NCI-H226 (cell line): Measurements from ENCODE around the gene BDKRB2.
"Not testable (repeated sequence)": the region's sequence is repeated elsewhere in the genome, so short reads cannot be mapped to it uniquely, and the experiment has no call there.

Experiments
- DNase-seq: peaks from one replicate; pipeline ENCODE4 v3.0.0-alpha.2; 2015

The BDKRB2 gene

DNA sequence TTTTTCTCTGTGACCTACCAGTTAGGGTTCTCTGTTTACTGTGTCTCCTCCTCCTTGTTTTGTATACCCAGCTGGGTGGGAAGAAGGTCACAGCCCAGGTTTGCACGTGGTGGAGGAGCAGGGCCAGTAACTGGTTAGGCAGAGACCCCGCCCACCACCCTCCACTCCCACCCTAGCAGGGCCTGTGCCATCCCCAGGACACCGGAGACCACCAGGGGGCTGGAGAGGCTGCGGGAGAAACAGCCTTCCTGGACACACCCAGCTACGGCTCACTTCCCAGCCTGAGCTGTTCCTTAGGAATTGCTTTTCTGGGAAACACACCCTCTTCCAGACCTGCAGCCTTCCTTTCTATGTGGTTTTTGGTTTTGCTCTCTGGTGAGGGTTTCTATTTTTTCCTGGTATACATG lies 21.1 kb downstream of the BDKRB2 start:
- peak; percentile 90 for DNase-seq

DNA sequence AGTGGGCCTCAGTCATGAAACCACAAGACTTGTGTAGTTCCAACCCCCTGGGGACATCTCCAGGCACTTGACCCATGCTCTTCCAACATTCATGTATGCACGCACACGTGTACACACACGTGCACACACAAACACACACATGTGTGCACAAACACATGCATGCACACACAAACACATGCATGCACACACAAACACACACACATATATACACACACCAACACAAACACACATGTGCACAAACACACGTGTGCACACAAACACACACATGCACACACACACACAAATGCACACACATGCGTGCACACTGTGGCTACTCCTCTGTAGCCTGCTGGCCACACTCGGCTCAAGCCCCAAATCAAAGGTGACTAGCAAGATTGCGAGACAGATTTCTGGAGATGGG lies 22.8 kb downstream of the BDKRB2 start:
- DNase-seq, result no peak

DNA sequence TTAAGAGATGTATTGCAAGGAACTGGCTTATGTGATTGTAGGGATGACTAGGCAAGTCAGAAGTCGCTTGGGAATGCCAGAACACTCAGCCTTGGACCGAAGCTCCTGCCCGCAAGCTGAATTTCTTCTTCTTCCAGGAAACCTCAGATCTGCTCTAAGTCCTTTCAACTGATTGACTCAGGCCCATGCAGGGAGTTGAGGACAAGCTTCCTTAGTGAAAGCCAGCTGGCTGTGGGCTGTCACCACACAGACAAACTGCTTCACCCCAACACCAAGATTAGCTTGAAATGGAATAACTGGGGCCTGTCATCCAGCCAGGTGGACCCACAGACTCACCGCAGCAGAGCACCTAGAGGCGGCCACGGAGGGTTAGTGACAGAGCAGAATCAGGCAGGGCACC lies 24.7 kb downstream of the BDKRB2 start:
- DNase-seq, result no peak

DNA sequence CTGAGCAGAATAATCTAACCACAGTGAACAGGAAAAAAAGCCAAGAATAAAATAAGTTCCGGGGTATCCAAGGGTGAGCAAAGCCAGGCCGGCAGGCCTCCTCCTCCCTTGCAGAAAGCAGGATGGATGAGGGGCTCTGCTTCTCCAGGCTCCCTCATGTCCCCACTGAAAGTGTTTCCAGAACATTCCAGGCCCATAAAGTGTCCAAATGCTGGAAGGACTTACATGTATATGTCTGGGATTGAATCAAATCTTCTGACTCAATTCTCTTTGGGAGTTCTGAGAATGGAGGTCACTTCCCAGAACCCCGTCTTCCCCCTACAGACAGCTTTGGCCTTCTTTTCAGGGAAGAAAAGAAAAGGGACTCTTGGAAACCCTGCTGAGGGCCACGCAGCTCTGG lies 26.4 kb downstream of the BDKRB2 start:
- DNase-seq, result no peak

DNA sequence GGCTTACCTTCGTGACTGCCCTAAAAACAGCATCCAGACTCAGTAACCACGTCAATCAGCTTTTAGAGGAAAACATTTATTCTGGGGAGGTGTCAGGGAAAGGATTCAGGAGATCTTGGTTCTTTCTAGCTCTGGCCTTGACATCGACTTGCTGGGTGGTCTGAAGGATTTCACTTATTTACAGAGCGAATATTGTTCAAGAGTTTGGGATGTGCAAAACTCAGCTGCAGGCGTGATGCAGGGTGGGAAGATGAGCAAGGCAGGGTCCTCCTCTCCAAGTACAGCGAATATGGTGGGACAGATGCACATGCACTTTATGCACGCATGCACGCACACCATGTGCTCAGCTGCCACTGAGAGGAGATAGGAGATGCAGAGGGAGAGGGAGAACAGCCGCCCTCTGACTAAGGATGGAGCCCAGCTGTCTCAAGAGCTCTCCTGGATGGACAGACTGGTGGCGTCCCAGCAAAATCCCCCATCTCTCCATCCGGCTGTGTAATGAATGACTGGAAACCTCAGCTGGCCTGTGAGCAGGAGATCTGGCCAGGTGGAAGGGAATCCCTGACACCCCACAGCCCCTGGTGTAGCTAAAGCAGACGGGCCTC lies 27.0 kb downstream of the BDKRB2 start:
- DNase-seq, result no peak

DNA sequence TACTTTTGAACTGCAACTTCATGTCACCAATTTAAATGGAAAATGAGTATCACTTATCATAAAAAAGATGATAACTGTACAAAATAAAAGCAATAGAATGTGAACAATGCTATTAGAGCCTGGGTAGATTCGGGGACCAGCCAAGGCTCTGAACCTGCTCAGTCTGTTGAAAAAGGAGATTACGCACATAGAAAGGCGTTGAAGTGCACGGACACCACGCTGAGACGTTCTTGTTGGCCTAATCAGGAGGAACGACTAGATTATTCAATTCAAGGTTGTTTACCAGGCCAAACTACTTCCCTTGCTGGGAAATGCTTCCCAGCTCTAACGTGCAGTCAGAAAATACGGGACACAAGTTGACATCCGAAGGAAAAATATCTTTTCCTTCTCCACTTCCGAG lies 27.9 kb downstream of the BDKRB2 start:
- DNase-seq, result no peak

DNA sequence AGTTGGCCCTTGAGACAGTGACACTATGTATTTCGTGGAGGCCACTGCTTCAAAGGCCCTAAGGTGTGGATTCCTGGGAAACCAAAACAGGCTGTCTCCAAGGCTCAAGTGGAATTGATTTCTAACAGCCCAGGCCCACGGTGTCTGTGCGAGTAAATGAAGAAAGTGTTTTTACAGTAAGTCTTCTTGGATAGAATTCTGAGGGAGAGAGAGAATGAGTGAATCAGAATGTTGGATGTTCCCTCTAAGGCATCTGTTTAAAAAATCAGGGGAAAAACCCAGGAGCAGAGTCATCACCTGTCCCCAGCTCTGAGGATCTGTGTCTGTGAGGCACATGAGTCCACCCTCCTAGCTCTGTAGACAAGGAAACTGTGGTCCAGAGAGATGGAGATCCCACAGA lies 29.0 kb downstream of the BDKRB2 start:
- DNase-seq, result no peak

DNA sequence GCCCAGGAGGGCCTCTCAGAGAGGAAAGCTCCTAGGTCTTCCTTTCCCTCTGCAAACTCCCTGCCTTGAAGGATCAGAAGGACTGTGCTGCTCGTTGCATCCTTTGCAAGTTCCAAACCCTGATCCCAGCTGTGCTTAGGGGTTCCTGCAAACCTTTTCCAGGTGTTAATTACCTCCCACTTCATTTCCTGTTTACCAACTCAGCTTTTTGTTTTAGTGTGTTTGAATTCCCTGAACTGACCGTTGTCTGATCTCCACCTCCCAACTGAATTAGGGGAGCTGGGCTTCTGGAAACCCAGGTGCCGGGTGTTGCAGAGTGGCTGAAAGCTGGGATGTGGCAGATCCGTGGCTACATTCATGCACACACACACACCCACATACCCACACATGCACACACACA lies 30.8 kb downstream of the BDKRB2 start:
- DNase-seq, result no peak

DNA sequence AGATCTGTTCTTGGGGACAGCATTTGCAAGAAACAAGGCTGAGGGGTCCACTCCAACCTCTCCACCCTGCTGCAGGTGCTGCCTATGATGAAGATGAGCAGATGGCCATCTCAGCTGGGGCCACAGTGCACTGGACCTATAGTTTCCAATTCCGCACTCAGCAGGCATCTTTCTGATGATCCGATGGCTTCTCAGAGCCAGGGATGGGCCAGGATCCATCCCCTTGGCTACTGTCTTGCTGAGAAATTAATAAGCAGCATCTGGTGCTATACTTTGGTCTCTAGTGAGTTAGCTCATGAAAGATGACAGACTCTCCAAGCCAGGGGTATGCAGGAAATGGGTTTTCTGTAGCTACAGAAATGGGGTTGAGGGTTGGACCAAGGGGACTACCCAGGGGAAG lies 33.0 kb downstream of the BDKRB2 start:
- DNase-seq, result no peak

DNA sequence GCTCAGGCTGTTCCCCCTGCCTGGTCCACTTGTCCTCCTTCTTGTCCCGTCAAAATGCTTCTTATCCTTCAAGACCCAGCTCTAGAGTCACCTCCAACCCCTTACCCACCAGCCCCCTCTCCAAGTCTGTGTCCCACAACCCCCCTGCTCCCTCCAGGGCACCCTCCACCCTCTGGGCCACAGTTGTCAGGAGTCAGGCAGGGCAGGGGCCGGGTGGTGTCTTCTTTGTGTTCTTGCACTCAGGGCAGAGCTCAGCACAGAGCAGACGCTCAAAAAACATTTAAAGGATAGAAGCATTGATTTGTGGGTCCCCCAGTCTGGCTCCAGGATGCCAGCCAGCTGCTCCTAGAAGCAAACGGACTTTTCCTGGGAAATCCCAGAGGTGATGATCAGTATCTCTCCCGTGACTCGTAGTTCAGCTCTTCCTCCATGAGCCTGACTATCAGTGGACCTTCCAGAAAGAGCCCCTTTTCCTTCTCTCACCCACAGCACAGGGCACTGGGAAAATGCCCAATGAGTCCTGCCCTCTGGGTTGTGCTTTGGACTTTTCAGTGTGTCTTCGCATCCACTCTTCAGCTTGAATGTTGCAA lies 34.1 kb downstream of the BDKRB2 start:
- no peak for DNase-seq

DNA sequence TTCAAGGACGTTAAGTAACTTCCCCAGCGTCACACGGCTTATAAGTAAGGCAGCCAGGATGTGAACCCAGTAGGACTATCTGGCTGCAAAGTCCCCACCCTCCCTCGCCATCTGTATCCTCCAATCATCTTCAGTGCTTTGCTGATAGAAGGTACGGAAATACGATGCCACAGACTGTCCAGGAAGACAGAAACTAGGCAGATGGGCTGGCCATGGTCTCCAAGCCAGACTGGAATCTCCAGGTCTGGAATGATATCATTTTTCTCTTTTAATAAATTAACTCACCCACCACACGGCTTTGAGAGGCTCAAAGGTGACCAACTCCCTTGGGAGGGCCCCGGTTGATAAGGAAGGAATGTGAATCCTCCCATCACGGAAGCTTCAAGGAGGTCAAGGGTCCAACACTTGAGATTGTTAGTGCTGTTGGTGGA lies 35.1 kb downstream of the BDKRB2 start:
- peak; percentile 98 for DNase-seq

DNA sequence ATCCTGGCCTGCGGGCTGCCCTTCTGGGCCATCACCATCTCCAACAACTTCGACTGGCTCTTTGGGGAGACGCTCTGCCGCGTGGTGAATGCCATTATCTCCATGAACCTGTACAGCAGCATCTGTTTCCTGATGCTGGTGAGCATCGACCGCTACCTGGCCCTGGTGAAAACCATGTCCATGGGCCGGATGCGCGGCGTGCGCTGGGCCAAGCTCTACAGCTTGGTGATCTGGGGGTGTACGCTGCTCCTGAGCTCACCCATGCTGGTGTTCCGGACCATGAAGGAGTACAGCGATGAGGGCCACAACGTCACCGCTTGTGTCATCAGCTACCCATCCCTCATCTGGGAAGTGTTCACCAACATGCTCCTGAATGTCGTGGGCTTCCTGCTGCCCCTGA lies 36.0 kb downstream of the BDKRB2 start:
- DNase-seq, result no peak

DNA sequence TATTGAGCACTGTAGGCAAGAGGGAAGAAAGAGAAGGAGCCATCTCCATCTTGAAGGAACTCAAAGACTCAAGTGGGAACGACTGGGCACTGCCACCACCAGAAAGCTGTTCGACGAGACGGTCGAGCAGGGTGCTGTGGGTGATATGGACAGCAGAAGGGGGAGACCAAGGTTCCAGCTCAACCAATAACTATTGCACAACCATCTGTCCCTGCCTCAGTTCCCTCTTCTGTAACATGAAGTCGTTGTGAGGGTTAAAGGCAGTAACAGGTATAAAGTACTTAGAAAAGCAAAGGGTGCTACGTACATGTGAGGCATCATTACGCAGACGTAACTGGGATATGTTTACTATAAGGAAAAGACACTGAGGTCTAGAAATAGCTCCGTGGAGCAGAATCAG lies 37.5 kb downstream of the BDKRB2 start:
- no peak for DNase-seq

DNA sequence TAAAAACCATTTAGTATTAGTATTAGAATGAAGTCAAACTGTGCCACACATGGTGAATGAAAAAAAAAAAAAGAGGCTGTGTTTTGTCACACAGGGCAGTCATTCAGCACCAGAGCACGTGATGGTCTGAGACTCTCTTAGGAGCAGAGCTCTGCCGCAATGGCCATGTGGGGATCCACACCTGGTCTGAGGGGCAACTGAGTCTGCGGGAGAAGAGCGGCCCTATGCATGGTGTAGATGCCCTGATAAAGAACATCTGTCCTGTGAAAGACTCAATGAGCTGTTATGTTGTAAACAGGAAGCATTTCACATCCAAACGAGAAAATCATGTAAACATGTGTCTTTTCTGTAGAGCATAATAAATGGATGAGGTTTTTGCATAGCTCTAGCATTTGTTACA lies 39.1 kb downstream of the BDKRB2 start:
- no peak for DNase-seq

DNA sequence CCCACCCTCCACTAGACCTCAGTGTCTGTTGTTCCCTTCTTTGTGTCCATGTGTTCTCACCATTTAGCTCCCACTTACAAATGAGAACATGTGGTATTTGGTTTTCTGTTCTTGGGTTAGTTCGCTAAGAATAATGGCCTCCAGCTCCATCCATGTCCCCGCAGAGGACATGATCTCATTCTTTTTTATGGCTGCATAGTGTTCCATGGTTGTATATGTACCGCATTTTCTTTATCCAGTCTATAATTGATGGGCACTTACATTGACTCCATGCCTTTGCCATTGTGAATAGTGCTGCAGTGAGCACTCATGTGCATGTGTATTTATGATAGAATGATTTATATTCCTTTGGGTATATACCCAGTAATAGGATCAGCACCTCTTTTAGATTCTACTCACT lies 40.4 kb downstream of the BDKRB2 start:
- DNase-seq, result not testable (repeated sequence)

DNA sequence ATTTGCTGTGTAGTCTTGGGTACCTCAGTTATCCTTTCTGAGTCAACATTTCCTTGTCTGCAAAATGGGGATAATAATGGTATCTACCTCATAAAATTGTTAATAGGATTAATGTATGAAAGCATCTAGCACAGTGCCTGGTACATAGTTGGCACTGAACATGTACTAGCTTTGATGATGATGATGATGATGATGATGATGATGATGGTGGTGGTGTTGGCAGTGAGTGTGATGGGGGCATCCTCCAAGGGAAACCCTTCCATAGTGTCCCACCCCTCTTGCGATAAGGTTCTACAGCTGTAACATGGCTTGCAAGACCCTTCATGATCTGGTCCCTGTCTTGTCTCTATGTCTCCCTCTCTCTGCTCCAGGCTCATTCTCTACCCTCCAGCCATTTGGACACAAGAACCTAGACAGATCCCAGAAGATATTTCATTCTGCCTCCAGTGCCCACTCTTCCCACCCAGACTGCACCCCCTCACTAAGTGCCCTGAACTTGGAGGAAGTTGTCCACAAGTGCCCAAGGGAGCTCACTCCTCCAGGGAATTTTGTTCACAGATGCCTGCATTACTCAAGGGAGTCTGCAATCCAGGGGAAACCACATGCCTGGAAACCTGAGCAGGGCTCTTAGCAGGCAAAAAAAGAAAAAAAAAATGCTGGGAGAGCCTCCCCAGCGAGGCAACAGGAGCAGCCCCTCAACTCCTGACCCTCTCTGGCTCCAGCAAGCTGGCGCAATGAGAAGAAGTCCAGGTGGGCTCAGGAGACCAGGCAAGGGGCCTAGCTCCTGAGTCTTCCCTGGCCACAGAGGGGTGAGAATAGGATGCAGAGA lies 41.3 kb downstream of the BDKRB2 start:
- DNase-seq, result peak; percentile 86

DNA sequence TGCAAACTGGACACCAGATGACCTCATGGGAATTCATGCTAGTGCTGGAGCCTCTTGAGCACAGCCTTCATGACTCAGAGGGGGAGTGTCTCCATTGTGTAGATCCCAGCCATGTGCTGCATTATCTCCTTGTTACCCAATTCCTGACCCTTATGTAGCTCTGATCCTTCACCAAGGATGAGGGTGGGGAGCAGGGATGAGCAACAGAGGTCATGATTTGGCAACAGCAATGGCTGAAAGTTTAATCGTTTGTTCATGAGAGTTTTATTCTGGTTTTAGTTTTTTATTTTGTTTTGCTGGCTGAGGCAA lies 41.9 kb downstream of the BDKRB2 start:
- DNase-seq, result peak; percentile 100

DNA sequence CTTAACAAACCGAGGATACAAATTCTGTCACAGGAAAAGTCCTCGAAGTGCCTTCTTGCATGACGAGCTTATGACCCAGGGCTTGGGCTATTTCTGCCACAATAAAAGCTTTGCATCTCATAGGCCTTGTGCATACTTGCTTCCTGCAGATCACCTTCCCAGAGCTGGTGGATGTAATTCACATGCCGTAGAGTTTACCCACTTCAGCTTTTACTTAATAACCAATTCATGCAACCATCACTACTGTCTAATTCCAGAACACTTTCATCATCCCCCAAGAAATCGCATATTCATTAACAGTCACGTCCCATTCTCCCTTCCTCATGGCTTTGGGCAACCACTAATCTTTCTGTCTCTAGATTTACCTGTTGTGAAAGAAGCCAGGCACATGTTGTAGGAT lies 42.4 kb downstream of the BDKRB2 start:
- DNase-seq, result no peak

DNA sequence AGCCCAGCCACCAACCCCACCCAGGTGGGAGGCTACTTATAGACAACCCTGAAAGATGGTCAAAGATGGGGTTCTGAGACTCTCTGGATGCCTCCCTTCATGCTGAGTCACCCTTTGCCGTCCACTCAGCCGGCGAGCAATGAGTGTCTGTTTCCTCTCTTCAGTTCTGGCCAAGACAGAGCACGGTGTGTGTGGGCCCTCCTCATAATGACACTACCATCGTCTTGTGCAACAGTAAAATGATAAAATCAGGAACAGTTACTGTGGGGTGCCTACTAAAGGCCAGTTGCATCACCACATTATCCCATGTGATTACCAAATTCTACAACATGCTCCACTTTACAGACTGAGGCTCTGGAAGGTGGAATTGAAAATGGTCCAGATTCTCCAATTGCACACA lies 44.4 kb downstream of the BDKRB2 start:
- peak; percentile 91 for DNase-seq

DNA sequence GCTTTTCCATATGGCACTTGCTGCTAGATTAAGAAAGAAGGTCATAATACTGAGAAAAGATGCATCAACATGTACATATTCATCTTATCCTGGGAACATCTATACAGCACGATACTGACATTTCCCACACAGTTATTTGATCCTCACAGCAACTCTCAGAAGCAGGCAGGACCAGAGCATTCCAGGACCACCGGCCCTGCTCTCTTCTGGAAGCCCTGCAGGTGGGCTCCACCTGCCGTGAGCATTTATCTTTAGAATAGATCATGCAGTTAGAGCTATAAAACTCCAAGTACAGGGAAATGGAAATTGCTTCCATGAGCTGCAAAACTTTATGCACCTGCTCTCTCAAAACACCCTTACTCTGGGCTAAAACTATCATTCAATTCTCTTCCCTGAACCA lies 45.8 kb downstream of the BDKRB2 start:
- DNase-seq, result no peak

DNA sequence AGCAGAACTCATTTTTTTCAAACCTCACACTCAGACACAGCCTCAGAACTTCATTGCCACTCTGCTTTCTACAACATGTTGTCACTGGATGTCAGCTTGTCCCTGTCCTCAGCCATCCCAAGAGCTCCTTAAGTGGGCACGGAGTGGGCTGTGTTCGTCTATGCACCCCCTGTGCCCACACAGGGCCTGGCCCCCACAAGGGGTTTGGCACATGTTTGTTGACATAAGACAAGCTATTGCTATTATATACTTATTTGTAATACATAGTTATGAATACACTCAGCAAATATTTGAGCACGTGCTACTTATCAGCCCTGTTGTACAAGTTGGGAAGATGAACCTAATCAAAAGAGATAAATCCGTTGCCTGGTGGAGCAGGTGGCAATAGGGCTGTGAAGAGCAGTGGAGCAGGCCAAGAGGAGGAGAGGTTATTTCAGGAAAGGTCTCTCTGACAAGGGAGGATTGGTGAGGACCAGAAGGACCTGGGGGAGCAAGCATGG lies 47.1 kb downstream of the BDKRB2 start:
- DNase-seq, result no peak

DNA sequence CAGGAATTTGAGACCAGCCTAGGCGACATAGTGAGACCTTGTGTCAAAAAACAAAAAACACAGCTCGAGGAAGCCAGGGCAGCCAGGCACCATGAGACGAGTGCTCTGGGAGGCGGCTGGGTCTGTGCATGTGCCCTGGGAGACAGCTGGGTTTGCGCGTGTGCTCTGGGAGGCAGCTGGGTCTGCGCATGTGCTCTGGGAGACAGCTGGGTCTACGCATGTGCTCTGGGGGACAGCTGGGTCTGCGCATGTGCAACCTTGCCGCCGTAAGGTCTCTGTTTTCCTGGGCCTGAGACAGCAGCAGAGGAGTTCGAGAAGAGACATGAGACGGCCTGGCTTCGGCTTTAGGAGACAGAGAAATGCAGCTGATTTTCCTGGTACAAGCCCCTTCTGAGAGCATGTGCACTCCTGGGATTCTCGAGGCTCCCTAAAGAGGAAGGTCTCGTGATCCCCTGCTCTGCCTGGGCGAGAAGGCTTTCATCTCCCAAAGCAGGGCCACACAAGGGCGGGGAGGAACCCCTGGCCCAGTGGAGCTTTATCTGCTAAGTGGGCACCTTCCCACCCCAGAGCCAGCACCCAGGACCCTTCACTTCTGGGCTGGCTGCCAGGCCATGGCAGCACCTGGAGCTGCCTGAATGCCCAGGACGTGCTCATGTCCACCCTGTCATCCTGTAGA lies 47.8 kb downstream of the BDKRB2 start:
- DNase-seq, result no peak

DNA sequence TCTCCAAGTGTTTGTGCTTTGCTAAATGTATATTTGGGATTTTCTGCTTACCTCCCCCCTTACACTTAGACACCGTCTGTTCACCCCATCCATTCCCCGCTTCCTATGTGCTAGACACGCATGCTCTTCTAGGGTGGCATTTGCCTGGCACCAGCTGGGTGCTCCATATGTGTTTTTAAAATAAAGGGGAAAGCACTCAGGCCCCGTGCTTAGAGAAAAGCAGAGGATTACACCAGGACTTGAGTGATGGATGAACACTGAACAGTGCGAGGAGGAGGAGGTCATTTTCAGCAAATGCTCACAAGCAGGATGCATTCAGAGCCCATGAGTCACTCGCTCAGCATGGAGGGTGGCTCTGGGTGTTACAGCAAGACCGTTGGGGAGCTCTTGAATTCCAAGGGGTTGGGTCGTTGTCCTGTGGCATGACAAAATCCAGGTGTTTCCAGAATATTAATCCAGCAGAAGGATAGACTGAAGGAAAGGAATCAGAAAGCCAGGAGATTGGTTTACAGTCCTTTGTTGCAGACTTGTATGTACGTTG lies 48.4 kb downstream of the BDKRB2 start:
- peak; percentile 97 for DNase-seq

DNA sequence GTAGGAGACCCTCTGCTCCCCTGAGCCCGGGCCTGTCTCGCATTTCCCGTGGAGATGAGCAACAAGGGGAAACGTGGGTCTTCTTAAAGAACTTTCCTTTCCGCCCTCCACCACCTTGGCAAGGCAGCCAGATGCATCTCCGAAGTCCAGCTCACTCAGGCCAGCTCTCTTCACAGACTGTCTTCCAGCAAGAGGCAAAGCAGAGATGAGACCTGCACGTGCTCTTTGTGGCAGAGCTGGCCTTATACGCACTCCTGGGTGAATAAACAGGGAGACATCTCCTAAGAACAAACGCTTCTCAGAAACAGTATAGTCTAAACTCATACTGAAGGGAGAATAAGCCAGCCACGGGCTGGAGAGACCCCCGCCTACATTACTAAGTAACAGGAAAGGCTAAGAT lies 50.0 kb downstream of the BDKRB2 start:
- no peak for DNase-seq
